GM19395 (cell line): ENCODE data around the gene RHBDL3.
"Not testable (repeated sequence)": the region's sequence is repeated elsewhere in the genome, so short reads cannot be mapped to it uniquely, and the experiment has no call there.

Experiments used
- ATAC-seq: cut with Tn5 transposase; IDR thresholded peaks from one replicate; pipeline ENCODE4 v1.9.1; 2021; ENCODE audit warnings: mild to moderate bottlenecking, moderate library complexity; ENCODE audit not compliant: unreplicated experiment

Gene RHBDL3

DNA sequence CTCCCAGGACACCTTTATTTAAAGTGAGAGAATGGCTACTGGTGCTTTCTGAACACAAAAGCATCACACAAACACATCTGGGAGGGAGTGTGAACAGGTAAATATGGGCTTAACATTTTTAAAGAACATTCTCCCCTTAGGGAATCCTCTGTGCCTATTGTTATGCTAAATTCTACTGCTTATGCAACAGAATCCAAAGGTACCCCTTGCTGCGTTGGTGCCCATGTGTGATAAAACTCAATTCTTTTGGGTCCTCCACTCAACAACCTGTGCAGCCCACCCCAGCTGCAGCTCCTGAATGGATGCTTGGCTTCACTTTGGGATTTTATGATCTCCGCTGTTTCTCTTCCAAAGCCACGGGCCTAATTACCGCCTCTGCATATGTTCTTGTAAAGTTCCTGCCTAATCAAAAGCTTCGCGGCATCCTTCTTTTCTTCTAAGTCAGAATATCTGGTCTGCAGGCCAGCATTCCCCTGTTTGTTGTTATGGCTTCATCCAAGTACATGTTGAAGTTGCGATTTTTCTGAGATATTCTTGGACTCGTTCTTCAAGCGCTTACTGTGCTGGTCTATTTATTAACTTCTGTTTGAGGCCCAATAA is 23.9 kb downstream of the RHBDL3 start:
- ATAC-seq = no peak

DNA sequence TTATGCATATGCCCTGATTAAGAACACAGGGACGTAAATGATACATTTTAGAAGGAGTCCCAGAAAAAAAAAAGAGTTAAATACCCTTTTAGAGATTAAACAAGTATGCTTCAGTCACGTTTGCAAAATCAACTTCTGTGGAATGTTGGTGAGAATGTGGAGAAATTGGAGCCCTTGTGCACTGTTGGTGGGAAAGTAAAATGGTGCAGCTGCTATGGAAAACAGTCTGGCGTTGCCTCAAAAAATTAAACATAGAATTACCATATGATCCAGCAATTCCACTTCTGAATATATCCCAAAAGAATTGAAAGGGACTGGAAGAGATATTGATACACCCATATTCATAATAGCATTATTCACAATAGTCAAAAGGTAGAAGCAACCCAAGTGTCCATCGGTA is 26.5 kb downstream of the RHBDL3 start:
- ATAC-seq = no peak

DNA sequence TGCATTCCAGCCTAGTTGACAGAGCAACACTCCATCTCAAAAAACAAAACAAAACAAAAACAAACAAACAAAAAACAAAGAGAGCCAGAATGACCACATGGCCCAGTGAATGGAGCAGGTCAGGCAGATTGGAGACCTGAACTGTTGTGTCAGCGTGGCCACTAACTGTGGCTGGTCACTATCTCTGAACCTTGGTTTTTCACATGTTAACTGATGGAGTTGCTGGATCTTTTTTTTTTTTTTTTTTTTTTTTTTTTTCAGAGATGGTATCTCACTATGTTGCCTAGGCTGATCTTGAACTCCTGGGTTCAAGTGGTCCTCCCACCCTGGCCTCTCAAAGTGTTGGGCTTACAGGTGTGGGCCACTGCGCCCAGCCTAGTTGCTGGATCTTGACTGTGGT is 31.8 kb downstream of the RHBDL3 start:
- no peak for ATAC-seq

DNA sequence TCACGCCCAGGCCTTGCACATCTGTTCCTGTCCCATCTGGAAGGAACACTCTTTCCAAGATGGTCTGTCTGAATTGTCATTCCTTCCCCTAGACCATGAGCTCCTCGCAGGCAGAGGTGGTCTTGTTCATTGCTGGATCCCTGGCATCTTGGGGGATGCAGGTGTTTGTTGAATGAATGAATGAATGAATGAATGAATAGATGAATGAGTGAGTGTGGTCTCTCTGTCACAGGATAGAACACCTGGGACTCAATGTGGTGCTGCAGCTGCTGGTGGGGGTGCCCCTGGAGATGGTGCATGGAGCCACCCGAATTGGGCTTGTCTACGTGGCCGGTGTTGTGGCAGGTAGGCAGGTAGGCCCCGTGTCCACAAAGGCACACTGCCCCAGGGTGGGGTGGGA is 32.2 kb downstream of the RHBDL3 start:
- ATAC-seq = no peak

DNA sequence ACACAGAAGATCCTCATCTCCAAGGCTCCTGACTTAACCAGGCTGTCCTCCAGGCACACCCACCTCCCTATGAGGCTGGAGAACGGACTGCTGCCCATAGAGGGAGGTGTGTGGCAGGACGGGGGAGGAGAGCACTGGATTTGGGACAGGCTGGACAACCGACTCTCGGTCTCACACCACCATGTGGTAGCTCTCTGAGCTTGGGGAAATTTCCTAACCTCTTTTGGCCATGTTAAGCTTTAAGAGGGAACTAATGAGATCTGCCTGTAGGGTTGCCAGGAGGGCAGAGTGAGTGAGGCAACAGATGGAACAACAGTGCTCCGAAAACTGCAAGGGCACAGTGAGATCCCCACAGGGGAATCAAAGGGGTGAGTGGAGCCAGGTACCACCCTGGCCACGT is 32.7 kb downstream of the RHBDL3 start:
- no peak for ATAC-seq

DNA sequence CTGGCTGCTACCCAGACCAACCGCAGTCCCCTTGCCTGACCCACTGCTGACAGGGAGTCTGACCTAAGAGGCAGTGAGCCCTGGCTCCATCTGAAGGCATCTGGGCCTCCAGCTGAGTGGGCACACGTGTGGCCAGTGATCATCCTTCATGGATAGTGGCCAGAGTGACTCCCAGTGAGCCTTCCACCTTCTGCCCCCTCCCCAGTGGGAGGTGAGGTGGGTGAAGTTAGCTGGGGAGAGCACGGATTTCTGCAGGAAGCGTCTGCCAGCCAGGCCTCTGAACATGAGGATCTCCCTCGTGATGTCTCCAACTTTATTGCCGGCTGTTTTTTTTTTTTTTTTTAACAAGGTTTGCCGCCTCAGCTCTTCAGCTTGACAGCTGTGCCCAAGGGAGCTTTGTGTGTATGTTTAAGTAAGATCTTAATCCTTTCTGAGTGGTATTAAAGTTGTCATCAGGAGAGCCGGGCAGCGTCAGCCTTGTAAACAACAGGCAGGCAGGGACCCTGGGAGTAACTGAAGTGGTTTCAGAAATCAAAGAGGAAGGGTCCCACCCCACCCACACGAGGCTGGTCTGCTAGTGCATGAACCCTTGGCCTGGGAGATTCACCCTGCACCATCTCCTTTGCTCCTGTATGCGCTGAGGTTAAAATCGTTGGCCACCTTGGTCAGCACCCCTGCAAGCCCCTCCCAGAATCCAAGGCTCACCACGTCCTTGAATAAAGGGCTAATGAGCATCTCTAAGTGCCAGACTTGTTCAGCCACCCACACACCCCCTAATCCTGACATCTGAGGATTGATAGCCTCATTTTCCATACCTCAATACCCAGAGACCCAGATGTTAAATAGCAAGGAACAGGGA is 33.3 kb downstream of the RHBDL3 start:
- no peak for ATAC-seq

DNA sequence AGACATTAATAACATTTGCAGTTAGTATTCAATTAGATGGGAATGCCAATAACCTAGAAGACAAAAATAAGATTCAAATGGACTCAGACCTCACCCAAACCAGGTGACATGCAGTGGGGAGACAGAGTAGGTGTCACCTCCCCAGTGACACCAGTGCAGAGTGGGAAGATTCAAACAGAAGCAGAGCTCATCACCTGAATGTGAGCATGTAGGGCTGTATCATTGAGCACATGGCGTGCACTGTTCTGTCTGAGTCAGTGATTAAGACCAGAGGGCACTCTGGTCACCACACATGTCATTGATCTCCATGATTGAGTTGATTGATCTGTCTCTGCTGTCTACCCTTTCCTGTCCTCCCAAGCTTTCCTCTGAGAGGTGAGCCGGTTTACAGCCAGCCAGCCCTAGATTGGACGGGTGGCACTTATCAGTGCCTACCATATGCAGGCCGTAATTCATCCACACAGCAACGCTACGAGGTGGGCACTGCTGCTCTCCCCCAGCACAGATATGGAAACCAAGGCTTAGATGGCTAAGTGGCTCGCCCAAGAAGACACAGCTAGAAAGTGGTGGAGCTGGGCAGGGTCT is 34.0 kb downstream of the RHBDL3 start:
- ATAC-seq = no peak

DNA sequence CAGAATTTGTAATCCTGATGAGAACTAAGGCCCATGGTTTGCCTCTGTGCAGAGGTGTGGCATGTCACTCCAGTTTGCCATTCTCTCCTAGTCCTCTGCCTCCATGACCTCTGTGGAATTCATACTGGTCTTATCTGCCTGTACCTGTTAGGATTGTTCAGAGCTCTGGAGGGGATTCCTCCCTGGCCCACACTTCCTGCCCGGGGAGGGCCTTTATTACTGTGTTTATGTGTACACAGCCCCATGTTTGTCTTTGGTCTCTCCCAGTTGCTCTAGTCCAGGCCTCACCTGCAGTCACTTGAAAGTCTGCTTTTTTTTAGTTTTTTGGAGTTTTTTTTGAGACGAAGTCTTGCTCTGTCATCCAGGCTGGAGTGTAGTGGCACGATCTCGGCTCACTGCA is 36.4 kb downstream of the RHBDL3 start:
- no peak for ATAC-seq

DNA sequence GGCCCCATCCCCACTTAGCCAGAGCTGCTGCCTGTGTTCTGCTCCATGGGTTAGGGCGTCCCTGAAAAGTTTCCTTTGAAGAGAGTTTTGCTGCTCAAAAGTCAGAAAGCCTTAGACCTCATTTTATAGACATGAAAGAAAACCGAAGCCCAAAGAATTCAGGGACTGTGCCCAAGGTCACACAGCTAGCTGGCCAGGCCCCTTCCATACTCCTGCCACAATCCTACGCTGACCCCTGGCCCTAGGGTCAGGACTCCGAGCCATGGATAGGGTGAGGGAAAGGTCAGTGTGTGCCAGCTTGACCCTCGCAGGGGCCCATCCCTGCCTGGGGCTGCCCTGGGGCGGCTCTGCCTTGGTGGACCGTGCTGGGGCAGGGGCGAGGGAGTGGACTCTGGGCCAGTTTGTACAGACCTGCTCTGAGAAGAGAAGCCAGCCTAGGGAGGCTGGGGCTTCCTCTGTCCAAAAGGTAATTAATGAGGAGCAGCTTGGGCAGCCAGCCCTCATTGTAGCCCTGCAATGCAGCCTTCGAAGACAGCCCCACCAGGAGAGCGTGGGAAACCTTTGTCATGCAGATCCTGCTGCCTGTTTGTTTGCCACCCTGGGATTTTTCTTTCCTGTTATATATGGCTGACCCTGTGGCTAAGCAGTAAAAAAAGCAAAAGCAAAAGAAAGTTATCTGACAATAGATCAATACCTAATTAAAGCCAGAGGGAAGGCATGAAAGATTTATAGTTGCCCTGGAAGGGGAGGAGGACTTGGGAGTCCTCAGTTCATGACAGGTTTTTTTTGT is 37.4 kb downstream of the RHBDL3 start:
- no peak for ATAC-seq

DNA sequence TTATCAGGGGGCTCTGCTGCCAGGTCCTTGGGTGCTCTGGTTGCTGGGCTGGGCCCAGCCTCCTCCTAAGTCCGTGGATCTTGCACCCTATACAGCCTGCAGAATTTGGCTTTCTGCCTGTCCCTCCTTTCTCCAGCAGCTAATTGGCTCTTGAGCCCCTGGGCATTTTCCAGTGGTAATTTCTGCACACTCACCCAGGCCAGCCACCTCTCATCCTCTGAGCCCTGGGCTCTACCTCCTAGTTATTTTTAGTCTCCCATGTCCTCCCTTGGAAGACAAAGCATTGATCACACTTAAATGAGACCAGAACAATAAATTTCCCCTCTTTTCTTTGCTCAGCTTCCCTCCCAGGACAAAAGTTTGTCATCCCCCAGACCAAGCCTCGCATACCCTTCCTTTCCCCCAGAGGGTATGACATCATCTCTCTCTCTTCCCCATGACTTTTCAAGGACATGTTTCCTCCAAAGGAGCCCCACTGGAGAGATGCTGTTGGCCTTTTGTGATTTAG is 38.2 kb downstream of the RHBDL3 start:
- ATAC-seq = no peak

DNA sequence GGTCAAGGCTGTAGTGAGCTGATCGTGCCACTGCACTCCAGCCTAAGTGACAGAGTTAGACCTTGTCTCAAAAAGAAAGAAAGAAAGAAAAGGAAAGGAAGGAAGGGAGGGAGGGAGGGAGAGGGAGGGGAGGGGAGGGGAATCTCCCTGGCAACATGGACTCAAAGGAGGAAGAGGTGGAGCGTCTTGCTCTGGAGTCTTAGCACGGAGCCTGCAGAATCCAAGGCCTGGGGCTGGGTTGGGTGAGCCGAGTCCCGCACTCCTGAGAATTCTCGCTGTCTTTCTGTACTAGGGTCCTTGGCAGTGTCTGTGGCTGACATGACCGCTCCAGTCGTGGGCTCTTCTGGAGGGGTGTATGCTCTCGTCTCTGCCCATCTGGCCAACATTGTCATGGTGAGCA is 39.4 kb downstream of the RHBDL3 start:
- no peak for ATAC-seq

DNA sequence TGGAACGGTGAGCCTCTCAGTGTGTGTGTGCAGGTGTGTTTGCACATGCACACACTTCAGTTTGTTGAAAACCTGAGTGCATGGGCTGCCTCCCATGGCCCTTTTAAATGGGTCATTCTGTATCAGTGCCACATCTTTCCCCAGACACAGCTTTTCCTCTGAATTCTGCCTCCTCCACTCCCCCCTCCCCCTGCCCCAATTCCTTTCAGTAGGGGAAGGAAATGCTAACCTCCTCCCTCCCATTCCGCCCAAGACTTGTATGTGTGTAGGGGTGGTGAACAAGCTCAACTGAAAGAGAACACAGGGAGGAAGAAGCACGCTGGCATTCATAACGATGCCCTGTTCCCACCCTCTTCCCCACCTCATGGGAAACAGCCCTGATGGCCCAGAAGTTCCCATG is 42.0 kb downstream of the RHBDL3 start:
- no peak for ATAC-seq

DNA sequence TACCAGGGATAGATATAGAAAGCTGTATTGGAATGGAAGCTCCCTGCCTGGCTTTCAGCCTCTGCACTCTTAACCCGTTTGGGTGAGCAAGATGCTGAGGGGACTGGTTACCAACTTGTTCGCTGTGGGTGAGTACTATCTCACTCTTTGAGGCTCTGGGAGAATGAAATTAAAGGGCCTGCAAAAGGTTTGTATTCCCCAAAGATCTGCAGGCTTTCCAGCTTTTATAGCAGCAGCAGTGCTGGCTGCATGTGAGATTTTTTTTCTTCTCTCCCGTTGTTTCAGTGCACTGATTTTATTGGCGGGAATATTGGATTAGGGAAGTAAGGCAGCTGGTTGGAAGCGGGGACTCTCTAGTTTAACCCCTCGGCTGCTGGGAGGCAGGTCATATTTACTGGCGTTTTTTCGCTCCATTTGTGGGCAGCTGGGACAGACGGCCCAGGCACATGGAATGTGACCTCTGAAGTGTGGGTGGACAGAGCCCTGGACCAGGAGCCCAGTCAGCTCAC is 45.5 kb downstream of the RHBDL3 start:
- ATAC-seq = no peak

DNA sequence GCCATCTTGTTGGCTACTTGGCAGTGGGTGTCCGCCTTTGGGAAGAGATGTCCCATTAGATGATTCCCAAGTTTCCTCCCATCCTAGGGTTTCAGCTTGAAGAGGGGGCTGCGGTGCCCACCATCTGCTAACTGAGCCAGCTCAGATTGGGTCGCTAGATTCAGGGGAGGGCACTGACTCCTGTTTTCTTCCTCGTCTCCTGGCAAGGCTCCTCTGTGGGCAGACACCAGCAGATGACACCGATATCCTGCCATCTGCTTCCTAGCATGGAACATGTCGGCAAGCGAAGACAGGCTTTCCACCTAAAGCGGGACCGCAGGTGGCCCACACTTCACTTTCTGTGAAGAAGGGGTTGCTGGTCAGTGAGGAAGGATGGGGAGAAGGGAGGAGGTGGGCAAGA is 49.0 kb downstream of the RHBDL3 start:
- ATAC-seq = no peak

DNA sequence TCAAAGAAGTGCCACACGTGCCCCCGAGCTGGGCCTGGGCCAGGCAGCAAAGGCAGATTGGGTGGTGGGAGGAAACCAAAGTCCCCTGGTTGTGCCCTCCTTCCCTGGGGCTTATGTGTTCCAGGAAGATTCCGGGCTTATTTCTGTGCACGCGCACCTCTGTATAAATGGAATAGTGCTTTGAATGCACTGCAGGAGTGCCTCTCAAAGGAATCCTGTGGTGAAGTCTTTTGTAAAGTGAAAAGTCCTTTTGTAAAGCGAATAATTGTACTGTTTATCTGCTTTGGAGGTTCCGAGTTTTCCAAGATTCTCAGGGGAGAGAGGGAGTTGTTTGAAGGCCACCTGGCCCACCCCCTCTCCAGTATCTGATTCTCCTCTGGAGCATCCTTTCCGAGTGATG is 49.5 kb downstream of the RHBDL3 start:
- no peak for ATAC-seq

DNA sequence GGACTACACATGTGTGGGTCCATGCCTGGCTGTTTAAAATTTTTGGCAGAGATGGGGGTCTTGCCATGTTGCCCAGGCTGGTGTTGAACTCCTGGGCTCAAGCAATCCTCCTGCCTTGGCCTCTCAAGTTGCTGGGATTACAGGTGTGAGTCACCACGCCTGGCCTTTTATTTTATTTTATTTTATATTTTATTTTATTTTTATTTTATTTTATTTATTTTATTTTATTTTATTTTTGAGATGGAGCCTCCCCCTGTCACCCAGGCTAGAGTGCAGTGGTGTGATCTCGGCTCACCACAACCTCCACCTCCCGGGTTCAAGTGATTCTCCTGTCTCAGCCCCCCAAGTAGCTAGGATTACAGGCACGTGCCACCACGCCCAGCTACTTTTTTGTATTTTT is 51.0 kb downstream of the RHBDL3 start:
- not testable (repeated sequence) for ATAC-seq

DNA sequence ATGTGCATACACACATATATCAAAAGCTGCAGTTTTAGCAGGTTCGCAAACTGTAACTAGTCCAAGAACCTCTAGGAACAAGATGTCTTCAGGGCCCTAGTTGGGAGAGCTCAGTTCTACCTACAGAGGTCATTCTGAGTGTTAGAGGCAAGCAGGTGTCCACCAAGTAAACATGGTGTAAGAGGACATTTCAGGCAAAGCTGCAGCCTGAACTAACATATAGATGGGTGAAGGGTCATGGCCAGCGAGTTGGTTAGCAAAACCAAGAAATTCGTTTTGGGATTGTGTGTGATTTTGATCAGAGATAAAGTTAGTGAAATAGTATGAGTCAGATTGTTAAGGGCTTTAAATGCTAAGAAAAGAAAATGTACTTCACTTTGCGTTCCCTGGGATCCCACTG is 51.7 kb downstream of the RHBDL3 start:
- ATAC-seq = no peak

DNA sequence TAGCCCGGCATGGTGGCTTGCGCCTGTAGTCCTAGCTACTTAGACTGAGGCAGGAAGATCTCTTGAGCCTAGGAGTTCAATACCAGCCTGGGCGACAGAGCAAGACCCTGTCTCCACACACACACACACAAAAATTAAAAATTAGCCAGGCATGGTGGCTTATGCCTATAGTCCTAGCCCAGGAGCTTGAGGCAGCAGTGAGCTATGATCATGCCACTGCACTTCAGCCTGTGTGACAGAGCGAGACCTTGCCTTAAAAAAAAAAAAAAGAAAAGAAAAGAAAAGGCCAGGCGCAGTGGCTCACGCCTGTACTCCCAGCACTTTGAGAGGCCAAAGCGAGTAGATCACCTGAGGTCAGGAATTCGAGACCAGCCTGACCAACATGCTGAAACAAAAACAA is 52.4 kb downstream of the RHBDL3 start:
- ATAC-seq = no peak

DNA sequence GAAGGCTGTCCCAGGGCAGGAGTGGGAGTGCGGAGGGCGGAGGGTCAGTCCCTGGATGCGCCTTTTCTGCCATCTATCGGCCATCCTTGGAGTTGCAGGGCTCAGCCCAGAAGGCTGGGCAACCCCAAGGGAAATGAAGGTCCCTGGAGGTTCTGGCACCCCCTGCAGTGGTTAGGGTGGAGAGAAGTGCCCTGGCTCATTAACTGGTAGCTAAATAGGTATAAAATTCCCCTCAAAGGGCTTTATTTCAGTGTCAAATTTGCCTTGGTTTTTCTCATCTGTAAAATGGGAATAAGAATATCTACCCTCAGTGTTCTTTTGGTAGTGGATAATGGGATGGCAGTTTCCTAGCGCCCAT is 53.9 kb downstream of the RHBDL3 start:
- ATAC-seq = peak; percentile 54

DNA sequence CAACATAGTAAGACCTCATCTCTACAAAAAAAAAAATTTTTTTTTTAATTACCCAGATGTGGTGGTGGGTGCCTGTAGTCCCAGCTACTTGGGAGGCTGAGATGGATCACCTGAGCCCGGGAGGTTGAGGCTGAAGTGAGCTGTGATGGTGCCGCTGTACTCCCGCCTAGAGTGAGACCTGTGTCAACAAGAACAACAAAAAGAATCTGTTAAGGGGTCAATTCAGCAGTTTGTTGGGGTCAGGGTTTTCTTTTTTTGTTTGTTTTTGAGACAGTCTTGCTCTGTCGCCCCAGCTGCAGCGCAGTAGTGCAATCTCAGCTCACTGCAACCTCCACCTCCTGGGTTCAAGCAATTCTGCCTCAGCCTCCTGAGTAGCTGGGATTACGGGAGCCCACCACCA is 54.4 kb downstream of the RHBDL3 start:
- not testable (repeated sequence) for ATAC-seq

DNA sequence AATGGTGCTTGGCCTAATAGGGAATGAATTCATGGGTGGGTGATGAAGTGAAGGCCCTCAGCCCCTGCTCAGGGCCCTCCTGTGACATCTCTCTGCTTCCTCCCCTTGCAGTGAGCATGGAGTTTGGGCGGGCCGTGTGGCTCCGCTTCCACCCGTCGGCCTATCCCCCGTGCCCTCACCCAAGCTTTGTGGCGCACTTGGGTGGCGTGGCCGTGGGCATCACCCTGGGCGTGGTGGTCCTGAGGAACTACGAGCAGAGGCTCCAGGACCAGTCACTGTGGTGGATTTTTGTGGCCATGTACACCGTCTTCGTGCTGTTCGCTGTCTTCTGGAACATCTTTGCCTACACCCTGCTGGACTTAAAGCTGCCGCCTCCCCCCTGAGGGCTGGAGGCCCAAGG is 55.2 kb downstream of the RHBDL3 start:
- no peak for ATAC-seq
